H1 (cell line): Measurements from ENCODE around the gene HDAC11.

ENCODE experiments used
- BCL11A ChIP-seq, 2 experiments: IDR thresholded peaks; one replicate each; pipeline ENCODE4 v1.6.1; 2011; ENCODE audit warnings: low read depth in 2 of 2, low read length in 2 of 2, mild to moderate bottlenecking in 2 of 2
- CHD1 ChIP-seq: IDR thresholded peaks from 2 replicates; pipeline ENCODE4 v1.6.1; 2012; ENCODE audit warnings: low read depth, low read length, improper control_type of control experiment
- CHD2 ChIP-seq: IDR thresholded peaks from 2 replicates; pipeline ENCODE4 v1.6.1; 2012; ENCODE audit warnings: low read length, improper control_type of control experiment
- EP300 ChIP-seq, 2 experiments: IDR thresholded peaks; 1 replicate in 1 of 2; 2 replicates in 1 of 2; pipeline ENCODE4 v1.6.1; 2011 to 2012; ENCODE audit warnings: low read depth in 2 of 2, low read length in 2 of 2, mild to moderate bottlenecking in 2 of 2, borderline replicate concordance in 1 of 2, inconsistent platforms in 1 of 2, moderate library complexity in 1 of 2
- EZH2 ChIP-seq: fragments of 200-600 bp; sonication (generic); IDR thresholded peaks from 2 replicates; pipeline ENCODE4 v1.7.1; 2012; ENCODE audit warnings: low read depth, mild to moderate bottlenecking, moderate library complexity, low read length, inconsistent platforms; ENCODE audit not compliant: severe bottlenecking
- GTF2F1 ChIP-seq: IDR thresholded peaks from 2 replicates; pipeline ENCODE4 v1.6.1; 2012; ENCODE audit warnings: low read depth, low read length, improper control_type of control experiment, borderline replicate concordance
- JUND ChIP-seq: IDR thresholded peaks from 2 replicates; pipeline ENCODE4 v1.6.1; 2011; ENCODE audit warnings: mild to moderate bottlenecking, improper control_type of control experiment, low read length
- POLR2A ChIP-seq, 2 experiments: IDR thresholded peaks; 1 replicate in 1 of 2; 2 replicates in 1 of 2; pipeline ENCODE4 v1.6.1; 2011; ENCODE audit warnings: low read depth in 2 of 2, low read length in 2 of 2, mild to moderate bottlenecking in 2 of 2; ENCODE audit errors: control extremely low read depth in 1 of 2
- POLR2AphosphoS5 ChIP-seq: IDR thresholded peaks from 2 replicates; pipeline ENCODE4 v1.6.1; 2011; ENCODE audit warnings: low read depth, low read length
- SIX5 ChIP-seq: IDR thresholded peaks from 2 replicates; pipeline ENCODE4 v1.6.1; 2011; ENCODE audit warnings: mild to moderate bottlenecking, low read depth, low read length
- TF ChIP-seq, protein P1 (sequence below), 3 experiments: IDR thresholded peaks; 1 replicate in 2 of 3; 2 replicates in 1 of 3; pipeline versions ENCODE4 v1.5.1 to v1.6.1; 2011; ENCODE audit warnings: low read length in 3 of 3, mild to moderate bottlenecking in 3 of 3, inconsistent platforms in 2 of 3, low read depth in 1 of 3, moderate library complexity in 1 of 3; ENCODE audit not compliant: insufficient read depth in 1 of 3; ENCODE audit errors: control extremely low read depth in 1 of 3
- TF ChIP-seq, protein P2 (sequence below): IDR thresholded peaks from 2 replicates; pipeline ENCODE4 v1.6.1; 2012; ENCODE audit warnings: inconsistent platforms

DNA sequence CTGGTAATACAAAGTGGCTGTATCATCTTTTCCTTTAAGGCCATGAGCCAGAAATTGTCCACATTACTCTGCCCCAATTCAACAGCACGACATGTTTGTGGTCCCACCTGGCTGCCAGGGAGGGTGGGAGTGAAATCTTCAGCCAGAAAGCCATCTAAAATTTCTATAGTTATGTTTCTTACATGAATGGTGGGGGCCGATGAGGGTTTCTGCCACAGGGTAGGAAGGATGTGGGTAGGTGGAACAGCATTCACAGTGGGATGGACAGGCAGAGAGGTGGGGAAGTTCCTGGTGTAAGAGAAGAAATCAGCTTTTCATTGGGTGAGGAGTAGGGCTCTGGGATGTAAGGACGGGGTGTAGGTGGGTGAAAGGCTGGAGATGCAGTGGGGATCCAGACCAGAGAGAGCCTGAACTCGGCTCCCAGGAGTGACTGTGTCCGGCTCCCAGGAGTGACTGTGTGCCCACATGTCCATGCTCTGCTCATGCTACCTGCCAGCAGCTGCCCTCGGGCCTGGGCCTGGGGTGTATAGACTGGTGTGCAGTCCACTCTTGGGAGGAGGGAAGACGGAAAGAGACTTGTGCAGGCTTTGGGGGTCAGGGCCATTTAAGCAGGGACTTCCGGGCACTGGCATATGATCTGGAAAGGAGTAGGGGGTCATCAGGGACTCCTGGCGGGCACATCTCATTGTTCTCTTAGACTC, 65.0 kb downstream of the HDAC11 start:
- TF ChIP-seq, protein P1, sequence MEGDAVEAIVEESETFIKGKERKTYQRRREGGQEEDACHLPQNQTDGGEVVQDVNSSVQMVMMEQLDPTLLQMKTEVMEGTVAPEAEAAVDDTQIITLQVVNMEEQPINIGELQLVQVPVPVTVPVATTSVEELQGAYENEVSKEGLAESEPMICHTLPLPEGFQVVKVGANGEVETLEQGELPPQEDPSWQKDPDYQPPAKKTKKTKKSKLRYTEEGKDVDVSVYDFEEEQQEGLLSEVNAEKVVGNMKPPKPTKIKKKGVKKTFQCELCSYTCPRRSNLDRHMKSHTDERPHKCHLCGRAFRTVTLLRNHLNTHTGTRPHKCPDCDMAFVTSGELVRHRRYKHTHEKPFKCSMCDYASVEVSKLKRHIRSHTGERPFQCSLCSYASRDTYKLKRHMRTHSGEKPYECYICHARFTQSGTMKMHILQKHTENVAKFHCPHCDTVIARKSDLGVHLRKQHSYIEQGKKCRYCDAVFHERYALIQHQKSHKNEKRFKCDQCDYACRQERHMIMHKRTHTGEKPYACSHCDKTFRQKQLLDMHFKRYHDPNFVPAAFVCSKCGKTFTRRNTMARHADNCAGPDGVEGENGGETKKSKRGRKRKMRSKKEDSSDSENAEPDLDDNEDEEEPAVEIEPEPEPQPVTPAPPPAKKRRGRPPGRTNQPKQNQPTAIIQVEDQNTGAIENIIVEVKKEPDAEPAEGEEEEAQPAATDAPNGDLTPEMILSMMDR (IDR thresholded peaks at IDR 0.05; ENCODE audit: control extremely low read depth in 1 of 3, insufficient read depth in 1 of 3, low read depth in 1 of 3, low read length in 3 of 3) = no peak
- no peak for TF ChIP-seq GTF2F1
- no peak for TF ChIP-seq CHD1
- TF ChIP-seq EP300 (IDR thresholded peaks at IDR 0.05; ENCODE audit: borderline replicate concordance in 1 of 2, low read depth in 2 of 2, low read length in 2 of 2) = no peak
- no peak for TF ChIP-seq SIX5
- TF ChIP-seq, protein P2, sequence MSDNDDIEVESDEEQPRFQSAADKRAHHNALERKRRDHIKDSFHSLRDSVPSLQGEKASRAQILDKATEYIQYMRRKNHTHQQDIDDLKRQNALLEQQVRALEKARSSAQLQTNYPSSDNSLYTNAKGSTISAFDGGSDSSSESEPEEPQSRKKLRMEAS = no peak
- no peak for TF ChIP-seq CHD2
- no peak for TF ChIP-seq POLR2AphosphoS5
- no peak for TF ChIP-seq POLR2A (IDR thresholded peaks at IDR 0.05; ENCODE audit: control extremely low read depth in 1 of 2, low read depth in 2 of 2, low read length in 2 of 2)
- no peak for TF ChIP-seq EZH2
- no peak for TF ChIP-seq JUND
- TF ChIP-seq BCL11A (IDR thresholded peaks at IDR 0.05; ENCODE audit: low read depth in 2 of 2, low read length in 2 of 2) = no peak
